DND-41 (cell line): ENCODE data around the gene DDX51.

Experiments used
- EZH2 ChIP-seq: IDR thresholded peaks from 3 replicates; pipeline ENCODE4 v1.6.1; 2012; ENCODE audit warnings: borderline replicate concordance, low read depth, mild to moderate bottlenecking, moderate library complexity, low read length, inconsistent platforms; ENCODE audit not compliant: severe bottlenecking
- TF ChIP-seq, protein P1 (sequence below): IDR thresholded peaks from 2 replicates; pipeline ENCODE4 v1.5.1; 2012; ENCODE audit warnings: borderline replicate concordance, low read length, moderate library complexity, mild to moderate bottlenecking; ENCODE audit not compliant: poor library complexity, severe bottlenecking; ENCODE audit errors: extremely low read depth

DNA sequence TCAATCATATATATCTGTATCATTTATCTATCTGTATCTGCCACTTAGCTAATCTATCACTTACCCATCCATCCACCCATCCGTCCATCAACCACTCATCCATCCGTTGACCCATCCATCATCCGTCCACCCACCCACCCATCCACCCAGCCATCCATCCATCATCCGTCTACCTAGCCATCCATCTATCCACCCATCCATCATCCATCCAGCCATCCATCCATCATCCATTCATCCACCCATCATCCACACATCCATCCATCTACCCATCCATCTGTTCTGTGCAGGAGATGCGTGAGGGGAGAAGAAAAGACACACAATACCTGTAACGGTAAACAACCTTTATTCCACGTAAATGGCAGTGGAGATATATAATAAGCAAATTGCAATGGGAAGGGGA, 20.3 kb upstream of the DDX51 start:
- TF ChIP-seq, protein P1, sequence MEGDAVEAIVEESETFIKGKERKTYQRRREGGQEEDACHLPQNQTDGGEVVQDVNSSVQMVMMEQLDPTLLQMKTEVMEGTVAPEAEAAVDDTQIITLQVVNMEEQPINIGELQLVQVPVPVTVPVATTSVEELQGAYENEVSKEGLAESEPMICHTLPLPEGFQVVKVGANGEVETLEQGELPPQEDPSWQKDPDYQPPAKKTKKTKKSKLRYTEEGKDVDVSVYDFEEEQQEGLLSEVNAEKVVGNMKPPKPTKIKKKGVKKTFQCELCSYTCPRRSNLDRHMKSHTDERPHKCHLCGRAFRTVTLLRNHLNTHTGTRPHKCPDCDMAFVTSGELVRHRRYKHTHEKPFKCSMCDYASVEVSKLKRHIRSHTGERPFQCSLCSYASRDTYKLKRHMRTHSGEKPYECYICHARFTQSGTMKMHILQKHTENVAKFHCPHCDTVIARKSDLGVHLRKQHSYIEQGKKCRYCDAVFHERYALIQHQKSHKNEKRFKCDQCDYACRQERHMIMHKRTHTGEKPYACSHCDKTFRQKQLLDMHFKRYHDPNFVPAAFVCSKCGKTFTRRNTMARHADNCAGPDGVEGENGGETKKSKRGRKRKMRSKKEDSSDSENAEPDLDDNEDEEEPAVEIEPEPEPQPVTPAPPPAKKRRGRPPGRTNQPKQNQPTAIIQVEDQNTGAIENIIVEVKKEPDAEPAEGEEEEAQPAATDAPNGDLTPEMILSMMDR: no peak
- no peak for TF ChIP-seq EZH2
